HL-60 (cell line): Measurements from ENCODE around the gene PCDHA3.
"Not testable (repeated sequence)": the region's sequence is repeated elsewhere in the genome, so short reads cannot be mapped to it uniquely, and the experiment has no call there.

Experiments used
- DNase-seq, 2 experiments: peaks; one replicate each; pipeline ENCODE4 v3.0.0-alpha.2; 2010 to 2020; ENCODE audit warnings: low read depth in 1 of 2, low spot score in 1 of 2
- H3K27ac ChIP-seq: fragments of 250-450 bp; sonication (Bioruptor Pico); replicated peaks from 2 replicates; pipeline ENCODE4 v1.5.1; 2020; ENCODE audit warnings: mild to moderate bottlenecking, moderate library complexity
- H3K27me3 ChIP-seq: fragments of 250-450 bp; sonication (Bioruptor Pico); 2 replicates; pipeline ENCODE4 v1.5.1; 2021; ENCODE audit warnings: mild to moderate bottlenecking, moderate library complexity; ENCODE audit not compliant: insufficient read depth, poor library complexity, severe bottlenecking
- H3K4me3 ChIP-seq: replicated peaks from 2 replicates; pipeline ENCODE4 v1.5.1; 2011; ENCODE audit warnings: mild to moderate bottlenecking, control low read depth, low read length; ENCODE audit not compliant: insufficient read depth
- GABPA ChIP-seq: IDR thresholded peaks from 2 replicates; pipeline ENCODE4 v1.6.1; 2012; ENCODE audit warnings: low read depth
- POLR2AphosphoS5 ChIP-seq: IDR thresholded peaks from 2 replicates; pipeline ENCODE4 v1.6.1; 2012; ENCODE audit warnings: low read depth
- SPI1 ChIP-seq: IDR thresholded peaks from 2 replicates; pipeline ENCODE4 v1.6.1; 2012; ENCODE audit warnings: low read depth, mild to moderate bottlenecking, borderline replicate concordance
- TF ChIP-seq, protein P1 (sequence below): IDR thresholded peaks from one replicate; pipeline ENCODE4 v1.5.1; 2011; ENCODE audit warnings: low read length, control low read depth, inconsistent platforms; ENCODE audit not compliant: insufficient read depth
- TF ChIP-seq, protein P2 (sequence below): IDR thresholded peaks from 2 replicates; pipeline ENCODE4 v1.6.1; 2012; ENCODE audit warnings: low read depth; ENCODE audit not compliant: insufficient replicate concordance

The PCDHA3 gene

DNA sequence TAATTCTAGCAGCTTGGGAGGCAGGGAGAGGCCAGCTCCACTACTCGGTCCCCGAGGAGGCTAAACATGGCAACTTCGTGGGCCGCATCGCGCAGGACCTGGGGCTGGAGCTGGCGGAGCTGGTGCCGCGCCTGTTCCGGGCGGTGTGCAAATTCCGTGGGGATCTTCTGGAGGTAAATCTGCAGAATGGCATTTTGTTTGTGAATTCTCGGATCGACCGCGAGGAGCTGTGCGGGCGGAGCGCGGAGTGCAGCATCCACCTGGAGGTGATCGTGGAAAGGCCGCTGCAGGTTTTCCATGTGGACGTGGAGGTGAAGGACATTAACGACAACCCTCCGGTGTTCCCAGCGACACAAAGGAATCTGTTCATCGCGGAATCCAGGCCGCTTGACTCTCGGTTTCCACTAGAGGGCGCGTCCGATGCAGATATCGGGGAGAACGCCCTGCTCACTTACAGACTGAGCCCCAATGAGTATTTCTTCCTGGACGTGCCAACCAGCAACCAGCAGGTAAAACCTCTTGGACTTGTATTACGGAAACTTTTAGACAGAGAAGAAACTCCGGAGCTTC, 33.7 kb downstream of the PCDHA3 start:
- not testable (repeated sequence) for H3K27me3 ChIP-seq, DNase-seq, H3K4me3 ChIP-seq, H3K27ac ChIP-seq

DNA sequence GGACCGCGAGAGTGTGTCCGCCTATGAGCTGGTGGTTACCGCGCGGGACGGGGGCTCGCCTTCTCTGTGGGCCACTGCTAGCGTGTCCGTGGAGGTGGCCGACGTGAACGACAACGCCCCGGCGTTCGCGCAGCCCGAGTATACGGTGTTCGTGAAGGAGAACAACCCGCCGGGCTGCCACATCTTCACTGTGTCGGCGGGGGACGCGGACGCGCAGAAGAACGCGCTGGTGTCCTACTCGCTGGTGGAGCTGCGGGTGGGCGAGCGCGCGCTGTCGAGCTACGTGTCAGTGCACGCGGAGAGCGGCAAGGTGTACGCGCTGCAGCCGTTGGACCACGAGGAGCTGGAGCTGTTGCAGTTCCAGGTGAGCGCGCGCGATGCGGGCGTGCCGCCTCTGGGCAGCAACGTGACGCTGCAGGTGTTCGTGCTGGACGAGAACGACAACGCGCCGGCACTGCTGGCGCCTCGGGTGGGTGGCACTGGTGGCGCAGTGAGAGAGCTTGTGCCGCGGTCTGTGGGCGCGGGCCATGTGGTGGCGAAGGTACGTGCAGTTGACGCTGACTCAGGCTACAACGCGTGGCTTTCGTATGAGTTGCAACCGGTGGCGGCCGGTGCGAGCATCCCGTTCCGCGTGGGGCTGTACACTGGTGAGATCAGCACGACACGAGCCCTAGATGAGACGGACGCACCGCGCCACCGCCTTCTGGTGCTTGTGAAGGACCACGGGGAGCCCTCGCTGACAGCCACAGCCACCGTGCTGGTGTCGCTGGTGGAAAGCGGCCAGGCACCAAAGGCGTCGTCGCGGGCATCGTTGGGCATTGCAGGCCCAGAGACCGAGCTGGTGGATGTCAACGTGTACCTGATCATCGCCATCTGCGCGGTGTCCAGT, 35.0 kb downstream of the PCDHA3 start:
- no peak overlapping the region for H3K4me3 ChIP-seq
- TF ChIP-seq, protein P1, sequence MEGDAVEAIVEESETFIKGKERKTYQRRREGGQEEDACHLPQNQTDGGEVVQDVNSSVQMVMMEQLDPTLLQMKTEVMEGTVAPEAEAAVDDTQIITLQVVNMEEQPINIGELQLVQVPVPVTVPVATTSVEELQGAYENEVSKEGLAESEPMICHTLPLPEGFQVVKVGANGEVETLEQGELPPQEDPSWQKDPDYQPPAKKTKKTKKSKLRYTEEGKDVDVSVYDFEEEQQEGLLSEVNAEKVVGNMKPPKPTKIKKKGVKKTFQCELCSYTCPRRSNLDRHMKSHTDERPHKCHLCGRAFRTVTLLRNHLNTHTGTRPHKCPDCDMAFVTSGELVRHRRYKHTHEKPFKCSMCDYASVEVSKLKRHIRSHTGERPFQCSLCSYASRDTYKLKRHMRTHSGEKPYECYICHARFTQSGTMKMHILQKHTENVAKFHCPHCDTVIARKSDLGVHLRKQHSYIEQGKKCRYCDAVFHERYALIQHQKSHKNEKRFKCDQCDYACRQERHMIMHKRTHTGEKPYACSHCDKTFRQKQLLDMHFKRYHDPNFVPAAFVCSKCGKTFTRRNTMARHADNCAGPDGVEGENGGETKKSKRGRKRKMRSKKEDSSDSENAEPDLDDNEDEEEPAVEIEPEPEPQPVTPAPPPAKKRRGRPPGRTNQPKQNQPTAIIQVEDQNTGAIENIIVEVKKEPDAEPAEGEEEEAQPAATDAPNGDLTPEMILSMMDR: no peak
- TF ChIP-seq SPI1 (no peak), GABPA (no peak), POLR2AphosphoS5 (no peak)
- TF ChIP-seq, protein P2, sequence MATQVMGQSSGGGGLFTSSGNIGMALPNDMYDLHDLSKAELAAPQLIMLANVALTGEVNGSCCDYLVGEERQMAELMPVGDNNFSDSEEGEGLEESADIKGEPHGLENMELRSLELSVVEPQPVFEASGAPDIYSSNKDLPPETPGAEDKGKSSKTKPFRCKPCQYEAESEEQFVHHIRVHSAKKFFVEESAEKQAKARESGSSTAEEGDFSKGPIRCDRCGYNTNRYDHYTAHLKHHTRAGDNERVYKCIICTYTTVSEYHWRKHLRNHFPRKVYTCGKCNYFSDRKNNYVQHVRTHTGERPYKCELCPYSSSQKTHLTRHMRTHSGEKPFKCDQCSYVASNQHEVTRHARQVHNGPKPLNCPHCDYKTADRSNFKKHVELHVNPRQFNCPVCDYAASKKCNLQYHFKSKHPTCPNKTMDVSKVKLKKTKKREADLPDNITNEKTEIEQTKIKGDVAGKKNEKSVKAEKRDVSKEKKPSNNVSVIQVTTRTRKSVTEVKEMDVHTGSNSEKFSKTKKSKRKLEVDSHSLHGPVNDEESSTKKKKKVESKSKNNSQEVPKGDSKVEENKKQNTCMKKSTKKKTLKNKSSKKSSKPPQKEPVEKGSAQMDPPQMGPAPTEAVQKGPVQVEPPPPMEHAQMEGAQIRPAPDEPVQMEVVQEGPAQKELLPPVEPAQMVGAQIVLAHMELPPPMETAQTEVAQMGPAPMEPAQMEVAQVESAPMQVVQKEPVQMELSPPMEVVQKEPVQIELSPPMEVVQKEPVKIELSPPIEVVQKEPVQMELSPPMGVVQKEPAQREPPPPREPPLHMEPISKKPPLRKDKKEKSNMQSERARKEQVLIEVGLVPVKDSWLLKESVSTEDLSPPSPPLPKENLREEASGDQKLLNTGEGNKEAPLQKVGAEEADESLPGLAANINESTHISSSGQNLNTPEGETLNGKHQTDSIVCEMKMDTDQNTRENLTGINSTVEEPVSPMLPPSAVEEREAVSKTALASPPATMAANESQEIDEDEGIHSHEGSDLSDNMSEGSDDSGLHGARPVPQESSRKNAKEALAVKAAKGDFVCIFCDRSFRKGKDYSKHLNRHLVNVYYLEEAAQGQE: no peak
- no peak for DNase-seq
- no peak overlapping the region for H3K27ac ChIP-seq
- no peaks in the 10 kb centered on the region for H3K27me3 ChIP-seq

DNA sequence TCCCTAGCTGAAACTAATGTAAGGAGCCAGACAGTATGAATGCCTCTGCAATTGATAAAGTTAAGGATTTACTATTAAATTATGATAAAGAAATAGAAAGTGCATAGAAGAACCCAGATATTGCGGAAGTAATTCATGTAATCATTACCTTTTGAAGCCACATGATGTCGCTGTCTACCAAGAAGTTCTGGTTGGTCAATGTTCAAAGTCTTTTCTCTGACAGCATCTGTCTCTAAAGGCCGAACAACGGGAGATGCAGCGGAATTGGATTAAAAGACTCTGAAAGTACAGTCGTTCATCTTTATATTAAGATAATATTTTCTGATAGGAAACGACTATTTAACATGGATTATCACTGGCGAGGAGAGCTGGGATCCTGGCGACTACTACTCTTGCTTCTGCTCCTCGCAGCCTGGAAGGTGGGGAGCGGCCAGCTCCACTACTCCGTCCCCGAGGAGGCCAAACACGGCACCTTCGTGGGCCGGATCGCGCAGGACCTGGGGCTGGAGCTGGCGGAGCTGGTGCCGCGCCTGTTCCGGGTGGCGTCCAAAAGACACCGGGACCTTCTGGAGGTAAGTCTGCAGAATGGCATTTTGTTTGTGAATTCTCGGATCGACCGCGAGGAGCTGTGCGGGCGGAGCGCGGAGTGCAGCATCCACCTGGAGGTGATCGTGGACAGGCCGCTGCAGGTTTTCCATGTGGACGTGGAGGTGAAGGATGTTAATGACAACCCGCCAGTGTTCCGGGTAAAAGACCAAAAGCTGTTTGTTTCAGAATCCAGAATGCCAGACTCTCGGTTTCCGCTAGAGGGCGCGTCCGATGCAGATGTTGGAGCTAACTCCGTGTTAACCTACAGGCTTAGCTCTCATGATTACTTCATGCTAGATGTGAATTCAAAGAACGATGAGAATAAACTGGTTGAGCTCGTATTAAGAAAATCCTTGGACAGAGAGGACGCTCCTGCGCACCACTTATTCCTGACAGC, 40.4 kb downstream of the PCDHA3 start, which contains the start of gene PCDHA8:
Gene PCDHA8 (plus strand): TSS at position 210 of the 985 bp plus-strand sequence. CDS start 135 bp downstream, at position 345.
- no peak within 1 kb of the TSS for H3K27ac ChIP-seq
- DNase-seq: no peak
- no peak for TF ChIP-seq GABPA
- TF ChIP-seq, protein P1: no peak
- TF ChIP-seq, protein P2: no peak
- TF ChIP-seq POLR2AphosphoS5: no peak
- TF ChIP-seq SPI1: no peak
- H3K4me3 ChIP-seq: no peak within 1 kb of the TSS
- H3K27me3 ChIP-seq: no peaks in the 10 kb centered on the region
